ENCODE results near the gene GYS1.
"Not testable (repeated sequence)": the region's sequence is repeated elsewhere in the genome, so short reads cannot be mapped to it uniquely, and the experiment has no call there.

DNA sequence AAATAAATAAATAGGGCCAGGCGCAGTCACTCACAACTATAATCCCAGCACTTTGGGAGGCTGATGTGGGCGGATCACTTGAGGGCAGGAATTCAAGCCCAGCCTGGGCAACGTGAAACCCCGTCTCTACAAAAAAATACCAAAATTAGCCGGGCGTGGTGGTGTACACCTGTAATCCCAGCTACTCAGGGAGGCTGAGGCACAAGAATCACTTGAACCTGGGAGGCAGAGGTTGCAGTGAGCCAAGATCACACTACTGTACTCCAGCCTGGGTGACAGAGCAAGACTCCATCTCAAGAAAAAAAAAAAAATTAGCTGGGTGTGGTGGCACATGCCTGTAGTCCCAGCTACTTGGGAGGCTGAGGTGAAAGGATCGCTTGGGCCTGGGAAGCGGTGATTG, 67.2 kb downstream of the GYS1 start:
- TF ChIP-seq, protein P1, sequence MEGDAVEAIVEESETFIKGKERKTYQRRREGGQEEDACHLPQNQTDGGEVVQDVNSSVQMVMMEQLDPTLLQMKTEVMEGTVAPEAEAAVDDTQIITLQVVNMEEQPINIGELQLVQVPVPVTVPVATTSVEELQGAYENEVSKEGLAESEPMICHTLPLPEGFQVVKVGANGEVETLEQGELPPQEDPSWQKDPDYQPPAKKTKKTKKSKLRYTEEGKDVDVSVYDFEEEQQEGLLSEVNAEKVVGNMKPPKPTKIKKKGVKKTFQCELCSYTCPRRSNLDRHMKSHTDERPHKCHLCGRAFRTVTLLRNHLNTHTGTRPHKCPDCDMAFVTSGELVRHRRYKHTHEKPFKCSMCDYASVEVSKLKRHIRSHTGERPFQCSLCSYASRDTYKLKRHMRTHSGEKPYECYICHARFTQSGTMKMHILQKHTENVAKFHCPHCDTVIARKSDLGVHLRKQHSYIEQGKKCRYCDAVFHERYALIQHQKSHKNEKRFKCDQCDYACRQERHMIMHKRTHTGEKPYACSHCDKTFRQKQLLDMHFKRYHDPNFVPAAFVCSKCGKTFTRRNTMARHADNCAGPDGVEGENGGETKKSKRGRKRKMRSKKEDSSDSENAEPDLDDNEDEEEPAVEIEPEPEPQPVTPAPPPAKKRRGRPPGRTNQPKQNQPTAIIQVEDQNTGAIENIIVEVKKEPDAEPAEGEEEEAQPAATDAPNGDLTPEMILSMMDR (conservative IDR thresholded peaks at IDR 0.05 in 1 of 2, IDR thresholded peaks at IDR 0.05 in 1 of 2; ENCODE audit: low read depth in 1 of 2, low read length in 2 of 2) = not testable (repeated sequence)
- TF ChIP-seq EZH2 (IDR thresholded peaks at IDR 0.05; ENCODE audit: low read length, missing control alignments) = not testable (repeated sequence)

All from fibroblast of lung (primary cell).